ENCODE results near the gene PTPRN2. TPM values are rescaled to one million over a fixed set of nuclear protein-coding genes. Genes with fewer than 3 reads are reported as not detected.
"Not testable (repeated sequence)": the region's sequence is repeated elsewhere in the genome, so short reads cannot be mapped to it uniquely, and the experiment has no call there.

PTPRN2 gene
- polyA plus RNA-seq, 1 experiment, result 0.02 TPM

DNA sequence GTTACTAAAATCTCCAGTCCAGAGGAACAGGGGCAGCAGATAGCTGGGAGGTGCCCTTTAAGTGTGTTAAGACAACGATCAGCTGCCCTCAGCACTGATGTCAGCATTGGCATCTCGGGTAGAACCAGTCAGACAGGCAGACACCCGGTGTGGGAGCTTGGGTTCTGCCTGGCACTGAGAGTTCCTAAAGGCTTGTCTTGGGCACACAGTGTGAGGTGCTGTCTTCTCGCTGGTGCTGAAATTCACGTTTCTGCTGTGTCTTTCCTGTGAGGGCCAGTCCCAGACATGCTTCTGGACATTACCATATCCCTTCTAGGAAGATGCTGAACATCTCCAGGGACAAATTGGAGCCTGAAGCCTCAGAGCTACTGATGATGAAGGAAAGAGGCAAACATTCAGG, 1094.6 kb downstream of the PTPRN2 start:
- TF ChIP-seq, protein P1, sequence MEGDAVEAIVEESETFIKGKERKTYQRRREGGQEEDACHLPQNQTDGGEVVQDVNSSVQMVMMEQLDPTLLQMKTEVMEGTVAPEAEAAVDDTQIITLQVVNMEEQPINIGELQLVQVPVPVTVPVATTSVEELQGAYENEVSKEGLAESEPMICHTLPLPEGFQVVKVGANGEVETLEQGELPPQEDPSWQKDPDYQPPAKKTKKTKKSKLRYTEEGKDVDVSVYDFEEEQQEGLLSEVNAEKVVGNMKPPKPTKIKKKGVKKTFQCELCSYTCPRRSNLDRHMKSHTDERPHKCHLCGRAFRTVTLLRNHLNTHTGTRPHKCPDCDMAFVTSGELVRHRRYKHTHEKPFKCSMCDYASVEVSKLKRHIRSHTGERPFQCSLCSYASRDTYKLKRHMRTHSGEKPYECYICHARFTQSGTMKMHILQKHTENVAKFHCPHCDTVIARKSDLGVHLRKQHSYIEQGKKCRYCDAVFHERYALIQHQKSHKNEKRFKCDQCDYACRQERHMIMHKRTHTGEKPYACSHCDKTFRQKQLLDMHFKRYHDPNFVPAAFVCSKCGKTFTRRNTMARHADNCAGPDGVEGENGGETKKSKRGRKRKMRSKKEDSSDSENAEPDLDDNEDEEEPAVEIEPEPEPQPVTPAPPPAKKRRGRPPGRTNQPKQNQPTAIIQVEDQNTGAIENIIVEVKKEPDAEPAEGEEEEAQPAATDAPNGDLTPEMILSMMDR (IDR thresholded peaks at IDR 0.05; ENCODE audit: low read depth, low read length), result no peak
- no peaks in the 10 kb centered on the region for H3K27me3 ChIP-seq (ENCODE audit: control insufficient read depth, insufficient read depth, low read length)
- H3K27ac ChIP-seq (ENCODE audit: low read depth, low read length), result no peak overlapping the region
- no peak overlapping the region for H3K4me3 ChIP-seq (ENCODE audit: low read depth, low read length)
- ChIA-PET POLR2A (no interaction called here), CTCF (no interaction called here)
- no peak for DNase-seq (ENCODE audit: low read depth, low spot score)
- H3K9me3 ChIP-seq (ENCODE audit: control insufficient read depth, insufficient read depth, low read length), result peaks cover 45% of the 10 kb centered on the region

DNA sequence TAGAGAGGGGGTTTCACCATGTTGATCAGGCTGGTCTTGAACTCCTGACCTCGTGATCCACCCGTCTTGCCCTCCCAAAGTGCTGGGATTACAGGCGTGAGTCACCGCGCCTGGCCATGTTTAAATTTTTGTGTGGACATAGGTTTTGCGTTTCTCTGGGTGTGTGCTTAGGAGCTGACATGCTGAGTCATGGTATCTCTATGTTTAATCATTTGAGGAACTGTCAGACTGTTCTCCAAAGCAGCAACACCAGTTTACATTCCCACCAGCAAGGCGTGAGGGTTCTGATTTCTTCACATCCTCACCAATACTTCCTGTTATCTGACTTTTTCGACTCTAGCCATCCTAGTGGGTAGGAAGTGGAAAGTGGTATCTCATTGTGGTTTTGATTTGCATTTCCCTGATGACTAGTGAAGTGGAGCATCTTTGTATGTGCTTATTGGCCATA, 1097.1 kb downstream of the PTPRN2 start:
- ChIA-PET CTCF (no interaction called here), POLR2A (no interaction called here)
- no peaks in the 10 kb centered on the region for H3K27me3 ChIP-seq (ENCODE audit: control insufficient read depth, insufficient read depth, low read length)
- H3K27ac ChIP-seq (ENCODE audit: low read depth, low read length), result no peak overlapping the region
- peaks cover 43% of the 10 kb centered on the region for H3K9me3 ChIP-seq (ENCODE audit: control insufficient read depth, insufficient read depth, low read length)
- TF ChIP-seq, protein P1 (IDR thresholded peaks at IDR 0.05; ENCODE audit: low read depth, low read length), result no peak
- no peak for DNase-seq (ENCODE audit: low read depth, low spot score)
- H3K4me3 ChIP-seq (ENCODE audit: low read depth, low read length), result no peak overlapping the region

DNA sequence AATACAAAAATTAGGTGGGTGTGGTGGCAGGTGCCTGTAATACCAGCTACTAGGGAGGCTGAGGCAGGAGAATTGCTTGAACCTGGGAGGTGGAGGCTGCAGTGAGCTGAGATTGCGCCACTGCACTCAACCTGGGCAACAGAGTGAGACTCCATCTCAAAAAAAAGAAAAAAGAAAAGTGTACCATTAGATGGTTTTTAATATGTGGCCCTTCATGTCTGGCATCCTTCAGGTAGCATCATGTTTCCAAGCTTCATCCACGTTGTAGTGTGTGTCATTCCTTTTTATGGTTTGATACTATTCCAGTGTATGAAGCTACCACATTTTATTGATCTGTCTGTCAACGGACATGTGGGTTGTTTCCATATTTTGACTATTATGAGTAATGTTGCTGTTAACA, 1097.8 kb downstream of the PTPRN2 start:
- peaks cover 48% of the 10 kb centered on the region for H3K9me3 ChIP-seq (ENCODE audit: control insufficient read depth, insufficient read depth, low read length)
- CTCF ChIA-PET; POLR2A ChIA-PET; H3K4me3 ChIP-seq (ENCODE audit: low read depth, low read length); DNase-seq (ENCODE audit: low read depth, low spot score); H3K27ac ChIP-seq (ENCODE audit: low read depth, low read length); H3K27me3 ChIP-seq (ENCODE audit: control insufficient read depth, insufficient read depth, low read length): not testable (repeated sequence)

Small RNAs within 50 kb of the gene (small RNA-seq; reads per million reads assigned to genes)
- gene MIR153-2 (ENCODE audit: insufficient read length, low read depth) (not detected), gene MIR5707 (ENCODE audit: insufficient read length, low read depth) (not detected), gene MIR595 (ENCODE audit: insufficient read length, low read depth) (not detected), gene THAP5P1 (ENCODE audit: insufficient read length, low read depth) (not detected)

Other genes with a start within 250 kb of the PTPRN2 start
- gene NCAPG2, start 117.0 kb upstream of the PTPRN2 start, polyA plus RNA-seq (2011; rRNA removed), result 12.3 and 14.8 TPM in 2 replicates
- 46.9 and 54.3 TPM in 2 replicates for gene ESYT2, start 241.7 kb upstream of the PTPRN2 start, polyA plus RNA-seq (2011; rRNA removed)